Ascending aorta (tissue), 2 donors: ENCODE data around the gene NRAP. TPM values are rescaled to one million over a fixed set of nuclear protein-coding genes. Genes with fewer than 3 reads are reported as not detected.

Experiments
- DNase-seq, 2 donors: peaks; one replicate each; pipeline ENCODE4 v3.0.0-alpha.2; 2019; ENCODE audit warnings: low spot score in 2 of 2
- H3K27ac ChIP-seq, 2 donors: fragments of 200-600 bp; sonication (generic); one replicate each; pipeline ENCODE4 v1.5.1; 2016 to 2017; ENCODE audit warnings: mild to moderate bottlenecking in 1 of 2
- H3K27me3 ChIP-seq: fragments of 200-600 bp; sonication (generic); one replicate; pipeline ENCODE4 v1.5.1; 2017
- H3K36me3 ChIP-seq, 2 donors: fragments of 200-600 bp; sonication (generic); one replicate each; pipeline ENCODE4 v1.5.1; 2016
- H3K4me1 ChIP-seq, 2 donors: fragments of 200-600 bp; sonication (generic); one replicate each; pipeline ENCODE4 v1.5.1; 2016 to 2017; ENCODE audit warnings: mild to moderate bottlenecking in 1 of 2
- H3K4me3 ChIP-seq, 2 donors: fragments of 200-600 bp; sonication (generic); one replicate each; pipeline ENCODE4 v1.5.1; 2016 to 2017; ENCODE audit warnings: mild to moderate bottlenecking in 1 of 2
- H3K9me3 ChIP-seq, 2 donors: fragments of 200-600 bp; sonication (generic); one replicate each; pipeline ENCODE4 v1.5.1; 2016
- intact Hi-C: fragments of 100-400 bp; cut with DNase I; formaldehyde crosslinking; loops from one replicate; pipeline ENCODE4 v1.15.1; 2023
- total RNA-seq: library from RNA; depleted of rRNA; stranded (reverse); fragments of >200 nt; gene quantifications from one replicate; pipeline ENCODE4 v1.1.0, GENCODE V29; 2016
- TF ChIP-seq, protein P1 (sequence below), 3 experiments: fragments of 200-600 bp in 2 of 3; fragments of 450-650 bp in 1 of 3; sonication (generic) in 2 of 3; IDR thresholded peaks; one replicate each; pipeline ENCODE4 v1.5.1; 2016 to 2019; ENCODE audit warnings: antibody characterized with exemption in 3 of 3, mild to moderate bottlenecking in 1 of 3, moderate library complexity in 1 of 3

NRAP gene
- total RNA-seq, 1 donor from 2014 or later: not detected

DNA sequence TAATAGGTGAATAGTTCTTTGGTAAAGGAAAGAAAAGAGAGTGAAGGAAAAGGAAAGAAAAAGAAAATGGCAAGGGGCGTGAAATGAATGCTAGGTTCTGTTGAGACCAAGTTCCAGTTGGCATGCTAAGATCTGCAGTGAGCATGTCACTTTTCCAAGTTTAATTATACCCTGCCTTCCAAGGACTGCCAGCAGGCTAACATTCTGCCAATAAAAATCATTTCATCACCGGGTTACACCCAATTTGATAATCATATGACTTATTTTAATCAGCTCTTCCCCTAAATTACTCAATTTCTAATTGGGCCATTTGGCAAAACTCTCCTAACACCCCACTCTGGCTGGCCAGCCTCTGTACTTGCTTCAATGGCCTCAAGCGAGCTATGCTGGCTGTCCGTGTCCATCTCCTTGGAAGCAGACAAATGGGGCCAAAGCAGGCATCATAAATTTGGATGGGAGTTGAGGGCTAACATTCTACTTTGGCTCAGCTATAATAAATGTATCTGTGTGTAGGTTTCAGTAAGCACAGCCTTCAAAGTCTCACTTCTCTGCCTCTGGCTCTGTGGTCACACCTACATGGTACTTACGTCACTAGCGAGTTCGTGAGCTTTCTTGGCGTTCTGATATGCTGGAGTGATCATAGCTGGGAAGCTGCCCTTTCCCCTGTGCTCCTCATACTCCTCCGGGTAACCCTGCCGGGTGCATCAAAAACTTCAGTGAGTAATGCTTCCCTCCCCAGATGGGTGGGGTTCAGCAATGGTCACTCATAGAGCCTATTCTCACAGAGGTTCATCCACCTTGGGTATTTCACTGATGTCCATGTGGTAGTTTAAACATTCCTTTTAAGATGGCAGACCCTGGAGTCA is 17.3 kb downstream of the NRAP start:
- TF ChIP-seq, protein P1, sequence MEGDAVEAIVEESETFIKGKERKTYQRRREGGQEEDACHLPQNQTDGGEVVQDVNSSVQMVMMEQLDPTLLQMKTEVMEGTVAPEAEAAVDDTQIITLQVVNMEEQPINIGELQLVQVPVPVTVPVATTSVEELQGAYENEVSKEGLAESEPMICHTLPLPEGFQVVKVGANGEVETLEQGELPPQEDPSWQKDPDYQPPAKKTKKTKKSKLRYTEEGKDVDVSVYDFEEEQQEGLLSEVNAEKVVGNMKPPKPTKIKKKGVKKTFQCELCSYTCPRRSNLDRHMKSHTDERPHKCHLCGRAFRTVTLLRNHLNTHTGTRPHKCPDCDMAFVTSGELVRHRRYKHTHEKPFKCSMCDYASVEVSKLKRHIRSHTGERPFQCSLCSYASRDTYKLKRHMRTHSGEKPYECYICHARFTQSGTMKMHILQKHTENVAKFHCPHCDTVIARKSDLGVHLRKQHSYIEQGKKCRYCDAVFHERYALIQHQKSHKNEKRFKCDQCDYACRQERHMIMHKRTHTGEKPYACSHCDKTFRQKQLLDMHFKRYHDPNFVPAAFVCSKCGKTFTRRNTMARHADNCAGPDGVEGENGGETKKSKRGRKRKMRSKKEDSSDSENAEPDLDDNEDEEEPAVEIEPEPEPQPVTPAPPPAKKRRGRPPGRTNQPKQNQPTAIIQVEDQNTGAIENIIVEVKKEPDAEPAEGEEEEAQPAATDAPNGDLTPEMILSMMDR (IDR thresholded peaks at IDR 0.05): no peak
- no peaks in the 10 kb centered on the region for H3K9me3 ChIP-seq
- peaks cover 0 to 8% of the 10 kb centered on the region in 2 donors for H3K4me1 ChIP-seq
- intact Hi-C loops: no loop called here
- H3K27me3 ChIP-seq: no peaks in the 10 kb centered on the region
- no peak for DNase-seq
- peak overlapping the region; percentile 35 to 66 for H3K27ac ChIP-seq
- no peaks in the 10 kb centered on the region for H3K36me3 ChIP-seq
- no peak overlapping the region for H3K4me3 ChIP-seq

- intact Hi-C loops: no loop called here
- Histone ChIP-seq H3K36me3 (no peaks in the 10 kb centered on the region), H3K4me1 (peaks cover 0 to 8% of the 10 kb centered on the region in 2 donors), H3K27me3 (no peaks in the 10 kb centered on the region), H3K9me3 (no peaks in the 10 kb centered on the region), H3K4me3 (no peak overlapping the region), H3K27ac (no peak overlapping the region)
- DNase-seq: no peak
- TF ChIP-seq, protein P1 (IDR thresholded peaks at IDR 0.05): no peak
Observed at GRCh38 chr10:113644185-113645120, 19.4 kb downstream of the NRAP start.

DNA sequence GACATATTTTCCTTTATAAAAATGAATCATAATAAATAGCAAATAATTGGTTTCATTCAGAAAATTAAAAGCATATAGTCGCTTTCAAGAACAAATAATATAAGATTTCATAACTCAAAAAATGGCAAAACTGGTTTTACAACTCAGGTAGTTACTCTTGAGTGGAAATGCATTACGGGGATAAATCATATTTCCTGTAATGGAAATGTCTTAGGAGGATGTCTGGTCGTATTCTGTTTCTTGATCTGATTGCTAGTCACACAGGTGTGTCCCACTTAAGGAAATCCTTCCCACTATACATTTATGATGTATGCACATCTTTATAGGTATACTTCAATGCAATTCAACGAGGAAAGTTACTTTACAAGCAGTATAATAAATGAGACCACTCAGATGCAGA is 20.7 kb downstream of the NRAP start:
- Histone ChIP-seq H3K4me1 (peaks cover 0 to 8% of the 10 kb centered on the region in 2 donors), H3K9me3 (no peaks in the 10 kb centered on the region), H3K27ac (no peak overlapping the region), H3K27me3 (no peaks in the 10 kb centered on the region), H3K4me3 (no peak overlapping the region), H3K36me3 (no peaks in the 10 kb centered on the region)
- TF ChIP-seq, protein P1 (IDR thresholded peaks at IDR 0.05): no peak
- no peak for DNase-seq
- intact Hi-C loops: no loop called here

- no peak for DNase-seq
- intact Hi-C loops: no loop called here
- Histone ChIP-seq H3K36me3 (no peaks in the 10 kb centered on the region), H3K27me3 (no peaks in the 10 kb centered on the region), H3K9me3 (no peaks in the 10 kb centered on the region), H3K4me1 (peaks cover 0 to 8% of the 10 kb centered on the region in 2 donors), H3K27ac (no peak overlapping the region), H3K4me3 (no peak overlapping the region)
- TF ChIP-seq, protein P1 (IDR thresholded peaks at IDR 0.05): no peak
Observed at GRCh38 chr10:113641702-113642101, 22.1 kb downstream of the NRAP start.

DNA sequence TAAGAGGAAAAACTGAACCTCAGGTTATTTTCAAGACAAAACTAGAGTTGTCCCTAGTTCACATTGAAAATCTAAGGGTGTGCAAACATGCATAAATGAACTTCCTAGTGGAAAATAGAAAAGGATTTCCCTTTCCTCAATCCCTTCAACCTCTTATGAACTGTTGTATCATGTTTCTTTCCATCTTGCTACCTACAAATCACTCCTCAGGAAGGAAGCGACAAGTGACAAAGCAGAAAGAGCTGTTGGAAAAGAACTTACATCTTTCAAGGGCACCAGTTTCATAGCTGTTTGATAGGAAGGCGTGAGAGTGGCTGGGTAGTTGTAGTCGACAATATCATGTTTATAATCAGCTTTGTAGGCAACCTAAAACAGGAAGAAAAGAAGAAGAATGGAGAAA is 23.9 kb downstream of the NRAP start:
- Histone ChIP-seq H3K27me3 (no peaks in the 10 kb centered on the region), H3K27ac (no peak overlapping the region), H3K4me3 (no peak overlapping the region), H3K36me3 (no peaks in the 10 kb centered on the region), H3K4me1 (peaks cover 0 to 6% of the 10 kb centered on the region in 2 donors), H3K9me3 (no peaks in the 10 kb centered on the region)
- TF ChIP-seq, protein P1 (IDR thresholded peaks at IDR 0.05): no peak
- DNase-seq: no peak
- intact Hi-C loops: no loop called here
